ENCODE measurements around the gene ANKFN1. TPM values are rescaled to one million over a fixed set of nuclear protein-coding genes. Genes with fewer than 3 reads are reported as not detected.

The ANKFN1 gene
- total RNA-seq, 2 experiments from 2014 or later, result not detected

- no peak for ATAC-seq
- no peak overlapping the region for H3K27ac Mint-ChIP-seq
Measured at GRCh38 chr17:56175299-56175955, 22.2 kb downstream of the ANKFN1 start.

GRCh38 chr17:56176091-56176490 is 22.8 kb downstream of the ANKFN1 start:
- DNase-seq (no peak), ATAC-seq (no peak)
- Mint-ChIP-seq H3K27ac (no peak overlapping the region), H3K4me3 (no peak overlapping the region), H3K4me1 (no peaks in the 10 kb centered on the region), H3K36me3 (no peaks in the 10 kb centered on the region), H3K9me3 (ENCODE audit: low read depth) (no peaks in the 10 kb centered on the region), H3K27me3 (no peaks in the 10 kb centered on the region)
- CTCF ChIA-PET, result no interaction called here

More at GRCh38 chr17:56175299-56175955, 22.2 kb downstream of the ANKFN1 start:
- no peaks in the 10 kb centered on the region for H3K36me3 Mint-ChIP-seq
- H3K27me3 Mint-ChIP-seq, result no peaks in the 10 kb centered on the region
- H3K9me3 Mint-ChIP-seq (ENCODE audit: low read depth), result no peaks in the 10 kb centered on the region
- DNase-seq, result no peak
- CTCF ChIA-PET, result no interaction called here
- H3K4me3 Mint-ChIP-seq, result no peak overlapping the region
- no peaks in the 10 kb centered on the region for H3K4me1 Mint-ChIP-seq

- H3K9me3 Mint-ChIP-seq (ENCODE audit: low read depth), result no peaks in the 10 kb centered on the region
- CTCF ChIA-PET, result no interaction called here
- H3K27ac Mint-ChIP-seq, result no peak overlapping the region
- DNase-seq (no peak), ATAC-seq (no peak)
- no peaks in the 10 kb centered on the region for H3K36me3 Mint-ChIP-seq
- no peaks in the 10 kb centered on the region for H3K4me1 Mint-ChIP-seq
- H3K4me3 Mint-ChIP-seq, result no peak overlapping the region
- no peaks in the 10 kb centered on the region for H3K27me3 Mint-ChIP-seq
Measured at GRCh38 chr17:56177361-56177760, 24.1 kb downstream of the ANKFN1 start.

GRCh38 chr17:56178203-56178602 is 24.9 kb downstream of the ANKFN1 start:
- H3K27ac Mint-ChIP-seq, result no peak overlapping the region
- ATAC-seq, result no peak
- CTCF ChIA-PET, result no interaction called here
- DNase-seq, result no peak
- no peaks in the 10 kb centered on the region for H3K9me3 Mint-ChIP-seq (ENCODE audit: low read depth)
- H3K36me3 Mint-ChIP-seq, result no peaks in the 10 kb centered on the region
- H3K27me3 Mint-ChIP-seq, result no peaks in the 10 kb centered on the region
- H3K4me1 Mint-ChIP-seq, result no peaks in the 10 kb centered on the region
- no peak overlapping the region for H3K4me3 Mint-ChIP-seq

GRCh38 chr17:56182081-56182480 is 28.8 kb downstream of the ANKFN1 start:
- CTCF ChIA-PET, result no interaction called here
- DNase-seq (no peak), ATAC-seq (no peak)
- Mint-ChIP-seq H3K4me1 (no peaks in the 10 kb centered on the region), H3K27ac (no peak overlapping the region), H3K27me3 (no peaks in the 10 kb centered on the region), H3K36me3 (no peaks in the 10 kb centered on the region), H3K4me3 (no peak overlapping the region), H3K9me3 (ENCODE audit: low read depth) (no peaks in the 10 kb centered on the region)

GRCh38 chr17:56184650-56185049 is 31.4 kb downstream of the ANKFN1 start:
- no peak overlapping the region for H3K27ac Mint-ChIP-seq
- H3K9me3 Mint-ChIP-seq (ENCODE audit: low read depth), result no peaks in the 10 kb centered on the region
- no peaks in the 10 kb centered on the region for H3K36me3 Mint-ChIP-seq
- H3K27me3 Mint-ChIP-seq, result no peaks in the 10 kb centered on the region
- H3K4me1 Mint-ChIP-seq, result no peaks in the 10 kb centered on the region
- H3K4me3 Mint-ChIP-seq, result no peak overlapping the region
- CTCF ChIA-PET, result no interaction called here
- no peak for ATAC-seq
- no peak for DNase-seq

GRCh38 chr17:56185491-56186221 is 32.4 kb downstream of the ANKFN1 start:
- Mint-ChIP-seq H3K4me1 (no peaks in the 10 kb centered on the region), H3K4me3 (no peak overlapping the region), H3K27me3 (no peaks in the 10 kb centered on the region), H3K27ac (no peak overlapping the region), H3K9me3 (ENCODE audit: low read depth) (no peaks in the 10 kb centered on the region), H3K36me3 (no peaks in the 10 kb centered on the region)
- CTCF ChIA-PET, result no interaction called here
- ATAC-seq (no peak), DNase-seq (no peak)

- Mint-ChIP-seq H3K27me3 (no peaks in the 10 kb centered on the region), H3K4me1 (no peaks in the 10 kb centered on the region), H3K27ac (no peak overlapping the region), H3K36me3 (no peaks in the 10 kb centered on the region), H3K9me3 (ENCODE audit: low read depth) (no peaks in the 10 kb centered on the region), H3K4me3 (no peak overlapping the region)
- DNase-seq (no peak), ATAC-seq (no peak)
- CTCF ChIA-PET, result no interaction called here
Measured at GRCh38 chr17:56186222-56186786, 33.0 kb downstream of the ANKFN1 start.

GRCh38 chr17:56203430-56203829 is 50.2 kb downstream of the ANKFN1 start:
- H3K36me3 Mint-ChIP-seq, result no peaks in the 10 kb centered on the region
- no peak overlapping the region for H3K27ac Mint-ChIP-seq
- H3K27me3 Mint-ChIP-seq, result no peaks in the 10 kb centered on the region
- CTCF ChIA-PET, result no interaction called here
- H3K4me1 Mint-ChIP-seq, result no peaks in the 10 kb centered on the region
- peaks cover 7% of the 10 kb centered on the region for H3K9me3 Mint-ChIP-seq (ENCODE audit: low read depth)
- H3K4me3 Mint-ChIP-seq, result no peak overlapping the region
- DNase-seq (no peak), ATAC-seq (no peak)

- no peak overlapping the region for H3K27ac Mint-ChIP-seq
- H3K4me3 Mint-ChIP-seq, result no peak overlapping the region
- H3K36me3 Mint-ChIP-seq, result no peaks in the 10 kb centered on the region
- no peaks in the 10 kb centered on the region for H3K27me3 Mint-ChIP-seq
- no peaks in the 10 kb centered on the region for H3K4me1 Mint-ChIP-seq
- CTCF ChIA-PET, result no interaction called here
- H3K9me3 Mint-ChIP-seq (ENCODE audit: low read depth), result peaks cover 10% of the 10 kb centered on the region
- ATAC-seq, result no peak
- no peak for DNase-seq
Measured at GRCh38 chr17:56206351-56206750, 53.1 kb downstream of the ANKFN1 start.

GRCh38 chr17:56213031-56213430 is 59.8 kb downstream of the ANKFN1 start:
- no peak overlapping the region for H3K4me3 Mint-ChIP-seq
- H3K4me1 Mint-ChIP-seq, result no peaks in the 10 kb centered on the region
- no peak for DNase-seq
- CTCF ChIA-PET, result no interaction called here
- ATAC-seq, result no peak
- no peak overlapping the region for H3K27ac Mint-ChIP-seq
- H3K9me3 Mint-ChIP-seq (ENCODE audit: low read depth), result peaks cover 3% of the 10 kb centered on the region
- H3K27me3 Mint-ChIP-seq, result peaks cover 2% of the 10 kb centered on the region
- no peaks in the 10 kb centered on the region for H3K36me3 Mint-ChIP-seq

GRCh38 chr17:56217921-56218320 is 64.6 kb downstream of the ANKFN1 start:
- H3K27ac Mint-ChIP-seq, result no peak overlapping the region
- H3K9me3 Mint-ChIP-seq (ENCODE audit: low read depth), result no peaks in the 10 kb centered on the region
- DNase-seq (no peak), ATAC-seq (no peak)
- H3K4me3 Mint-ChIP-seq, result no peak overlapping the region
- CTCF ChIA-PET, result no interaction called here
- H3K36me3 Mint-ChIP-seq, result no peaks in the 10 kb centered on the region
- peaks cover 2% of the 10 kb centered on the region for H3K27me3 Mint-ChIP-seq
- H3K4me1 Mint-ChIP-seq, result no peaks in the 10 kb centered on the region

GRCh38 chr17:56222255-56222654 is 69.0 kb downstream of the ANKFN1 start:
- no peak for DNase-seq
- no peaks in the 10 kb centered on the region for H3K36me3 Mint-ChIP-seq
- no peaks in the 10 kb centered on the region for H3K9me3 Mint-ChIP-seq (ENCODE audit: low read depth)
- no peak overlapping the region for H3K27ac Mint-ChIP-seq
- no peak for ATAC-seq
- no peaks in the 10 kb centered on the region for H3K27me3 Mint-ChIP-seq
- H3K4me3 Mint-ChIP-seq, result no peak overlapping the region
- CTCF ChIA-PET, result no interaction called here
- H3K4me1 Mint-ChIP-seq, result no peaks in the 10 kb centered on the region

- ATAC-seq (no peak), DNase-seq (no peak)
- no peak overlapping the region for H3K4me3 Mint-ChIP-seq
- H3K27me3 Mint-ChIP-seq, result no peaks in the 10 kb centered on the region
- no peaks in the 10 kb centered on the region for H3K9me3 Mint-ChIP-seq (ENCODE audit: low read depth)
- H3K36me3 Mint-ChIP-seq, result no peaks in the 10 kb centered on the region
- H3K27ac Mint-ChIP-seq, result no peak overlapping the region
- H3K4me1 Mint-ChIP-seq, result no peaks in the 10 kb centered on the region
- CTCF ChIA-PET, result no interaction called here
Measured at GRCh38 chr17:56230660-56231059, 77.4 kb downstream of the ANKFN1 start.
